GM18870 (cell line): ENCODE measurements around the gene SORT1.
"Not testable (repeated sequence)": the region's sequence is repeated elsewhere in the genome, so short reads cannot be mapped to it uniquely, and the experiment has no call there.

Experiments
- ATAC-seq: cut with Tn5 transposase; IDR thresholded peaks from one replicate; pipeline ENCODE4 v1.9.1; 2021; ENCODE audit warnings: moderate library complexity; ENCODE audit not compliant: unreplicated experiment

The SORT1 gene

DNA sequence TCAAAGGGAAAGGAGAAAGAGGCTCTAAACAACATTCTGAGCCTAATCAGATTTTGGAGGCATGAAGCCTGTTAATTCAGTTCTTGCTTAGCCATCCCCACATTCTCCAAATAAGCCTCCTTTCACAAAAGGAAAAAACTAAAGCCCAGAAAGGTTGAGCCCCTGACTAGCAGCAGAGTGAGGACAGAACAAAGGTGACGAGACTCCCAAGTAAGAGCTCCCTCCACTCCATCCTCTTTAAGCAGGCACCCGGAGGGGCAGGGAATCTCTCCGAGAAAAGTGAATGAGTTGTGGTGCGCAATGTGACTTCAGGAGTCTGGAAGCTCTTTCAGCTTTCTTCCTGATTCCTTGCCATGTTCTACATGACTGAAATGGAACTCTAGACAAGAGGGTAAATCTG is 47.5 kb downstream of the SORT1 start:
- ATAC-seq = no peak

DNA sequence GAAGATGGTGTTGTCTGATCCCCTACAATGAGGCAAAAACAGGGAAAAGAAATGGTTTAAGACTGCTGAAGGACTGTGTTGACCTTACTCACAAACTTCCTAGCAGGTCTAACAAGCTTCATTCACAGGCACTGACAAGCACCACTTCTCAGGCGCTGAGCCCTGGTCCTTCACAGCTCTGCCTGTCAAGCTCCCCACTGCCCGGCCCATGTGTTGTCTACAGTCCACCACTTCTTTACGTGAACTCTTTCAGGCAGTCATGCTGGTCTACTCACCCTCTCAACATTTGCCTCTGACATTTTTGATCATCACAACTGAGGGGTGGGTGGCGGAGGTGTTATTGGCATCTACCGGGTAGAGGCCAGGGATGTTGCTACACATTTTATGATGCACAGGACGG is 50.2 kb downstream of the SORT1 start:
- ATAC-seq = no peak

DNA sequence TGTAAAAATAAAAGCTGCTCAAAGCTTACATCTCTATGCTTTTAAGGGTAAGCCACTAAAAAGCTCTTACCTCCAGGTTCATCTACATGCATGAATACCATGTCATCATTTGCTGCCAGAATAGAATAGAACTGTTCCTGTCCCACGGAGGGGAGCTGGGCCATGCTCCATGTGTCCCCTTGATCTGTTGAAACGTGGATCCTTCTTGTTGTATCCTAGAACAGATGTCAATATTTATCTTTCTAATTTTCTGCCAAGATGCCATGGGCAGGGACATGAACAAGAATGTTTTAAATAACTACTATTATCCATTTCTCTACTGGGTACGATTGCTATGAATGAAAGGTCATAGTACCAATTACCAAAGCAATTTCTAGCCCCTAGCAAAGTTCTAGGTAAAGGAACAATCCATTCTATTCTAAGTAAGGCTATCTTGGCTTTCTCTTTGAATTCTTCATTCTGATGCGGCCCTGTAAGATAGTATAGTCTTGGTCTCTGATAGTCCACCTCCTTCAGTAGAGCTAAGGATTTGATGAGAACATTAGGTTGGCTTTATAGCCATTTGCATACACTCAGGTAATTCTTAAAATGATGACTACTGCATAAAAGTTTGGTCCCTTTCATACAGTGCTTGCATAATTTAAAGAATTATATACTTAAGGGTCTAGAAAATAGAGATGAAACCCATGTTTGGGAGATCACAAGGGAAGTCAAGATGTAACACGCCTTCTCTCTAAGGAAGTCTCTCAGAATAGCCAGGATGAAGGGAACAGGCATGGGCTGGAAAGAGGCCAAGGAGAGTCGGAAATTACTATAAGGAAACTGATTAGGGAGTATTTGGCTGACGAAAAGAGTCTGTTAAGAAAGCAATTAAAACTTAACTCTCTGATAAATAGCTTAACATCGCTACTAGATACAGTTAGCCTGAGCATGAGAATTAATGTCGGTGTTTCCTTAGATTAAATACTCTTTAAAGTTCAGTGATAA is 55.5 kb downstream of the SORT1 start:
- ATAC-seq = no peak

DNA sequence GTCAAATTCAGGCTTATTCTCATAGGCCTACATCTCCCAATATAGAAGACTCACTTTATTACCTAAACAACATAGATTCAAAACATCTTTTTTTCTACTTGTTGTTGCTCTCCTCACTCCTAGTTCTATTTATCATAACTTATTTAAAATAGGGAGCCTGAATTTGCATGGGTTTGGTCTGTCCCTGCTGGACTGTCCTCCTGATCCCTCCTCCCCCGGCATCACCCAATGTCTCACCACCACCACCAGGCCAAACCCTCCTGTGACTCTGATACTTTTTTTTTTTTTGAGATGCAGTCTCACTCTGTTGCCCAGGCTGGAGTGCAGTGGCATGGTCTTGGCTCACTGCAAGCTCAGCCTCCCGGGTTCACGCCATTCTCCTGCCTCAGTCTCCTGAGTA is 59.1 kb downstream of the SORT1 start:
- no peak for ATAC-seq

DNA sequence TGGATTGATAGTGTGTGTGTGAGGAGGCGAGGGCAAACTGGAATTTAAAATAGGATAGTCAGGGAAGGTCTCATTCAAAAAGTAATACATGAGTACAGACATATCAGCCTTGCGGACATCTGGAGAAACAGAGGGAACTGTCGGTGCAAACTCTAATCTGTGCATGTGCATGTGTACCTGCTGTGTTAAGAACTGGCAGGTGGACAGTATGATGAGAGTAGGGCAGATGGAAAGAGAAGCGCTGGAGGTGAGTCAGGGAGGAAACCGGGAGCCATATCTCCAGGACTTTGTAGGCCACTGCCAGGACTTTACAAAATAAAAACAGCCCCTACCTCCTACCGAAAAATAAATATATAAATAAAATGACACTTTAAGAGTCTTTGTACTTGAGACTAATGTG is 59.6 kb downstream of the SORT1 start:
- no peak for ATAC-seq

DNA sequence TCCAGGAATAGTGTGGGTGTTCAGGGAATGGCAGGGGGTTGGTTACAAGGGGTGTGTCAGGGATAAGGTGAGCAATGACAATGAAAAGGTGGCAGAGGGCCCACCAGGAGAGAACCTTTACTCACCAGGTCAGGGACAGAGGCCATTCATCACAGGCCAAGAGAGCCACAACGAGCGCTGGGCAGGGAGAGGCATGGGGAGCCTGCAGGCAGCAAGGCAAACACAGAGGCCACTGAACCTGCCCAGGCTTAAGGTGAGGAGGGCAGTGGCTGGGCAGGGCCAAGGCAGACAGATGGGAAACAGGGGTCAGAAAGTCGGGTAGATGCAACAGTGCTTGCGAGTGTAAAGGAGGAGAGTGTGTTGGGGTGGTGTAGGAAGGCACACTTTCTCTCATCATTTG is 62.6 kb downstream of the SORT1 start:
- ATAC-seq = no peak

DNA sequence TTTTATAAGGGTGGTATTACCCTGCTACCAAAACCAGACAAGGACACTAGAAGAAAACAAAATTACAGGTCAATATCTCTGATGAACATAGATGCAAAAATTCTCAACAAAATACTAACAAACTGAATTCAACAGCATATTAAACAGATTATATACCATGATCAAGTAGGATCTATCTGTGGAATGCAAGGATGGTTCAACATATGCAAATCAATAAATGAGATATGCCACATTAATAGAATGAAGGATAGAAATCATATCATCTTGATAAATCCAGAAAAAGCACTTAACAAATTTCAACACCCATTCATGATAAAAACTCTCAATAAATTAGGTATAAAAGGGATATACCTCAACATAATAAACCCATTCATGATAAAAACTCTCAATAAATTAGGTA is 66.6 kb downstream of the SORT1 start:
- no peak for ATAC-seq

DNA sequence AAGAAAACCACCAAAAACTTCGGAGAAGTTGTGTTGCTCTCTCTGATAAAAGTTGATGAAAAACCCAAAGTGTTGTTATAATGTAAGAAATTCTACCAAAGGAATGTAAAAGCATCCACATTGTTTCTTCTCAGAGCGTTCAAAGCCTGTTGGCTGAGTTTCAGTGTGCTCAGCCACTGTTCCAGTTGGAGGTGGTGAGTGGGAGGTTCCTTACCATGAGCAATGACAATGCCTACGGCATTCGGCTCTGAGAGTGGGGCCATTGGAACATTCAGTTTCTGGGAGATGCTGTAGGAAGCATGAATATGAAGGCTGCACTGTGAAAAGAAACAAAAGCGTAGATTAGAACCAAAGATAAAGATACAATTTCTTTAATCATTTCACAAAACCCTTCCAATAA is 70.4 kb downstream of the SORT1 start:
- no peak for ATAC-seq

DNA sequence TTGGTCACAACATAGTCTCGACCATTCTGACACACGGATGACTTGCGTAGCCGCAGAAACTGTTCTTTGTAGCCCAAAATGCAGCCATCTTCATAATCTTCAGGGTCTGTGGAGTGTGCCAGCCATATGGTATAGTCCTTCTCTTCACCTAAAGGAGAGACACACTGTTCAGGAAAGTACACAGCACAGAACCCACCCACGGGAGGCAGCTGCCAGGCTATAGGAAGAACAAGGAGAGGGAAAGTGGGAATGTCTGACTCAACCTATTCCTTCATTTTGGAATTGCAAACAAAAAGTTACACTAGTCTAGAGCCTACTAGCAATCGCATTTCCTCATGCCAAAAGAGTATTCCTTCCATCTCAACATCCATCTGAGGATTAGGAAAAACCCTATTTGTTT is 74.7 kb downstream of the SORT1 start:
- no peak for ATAC-seq

DNA sequence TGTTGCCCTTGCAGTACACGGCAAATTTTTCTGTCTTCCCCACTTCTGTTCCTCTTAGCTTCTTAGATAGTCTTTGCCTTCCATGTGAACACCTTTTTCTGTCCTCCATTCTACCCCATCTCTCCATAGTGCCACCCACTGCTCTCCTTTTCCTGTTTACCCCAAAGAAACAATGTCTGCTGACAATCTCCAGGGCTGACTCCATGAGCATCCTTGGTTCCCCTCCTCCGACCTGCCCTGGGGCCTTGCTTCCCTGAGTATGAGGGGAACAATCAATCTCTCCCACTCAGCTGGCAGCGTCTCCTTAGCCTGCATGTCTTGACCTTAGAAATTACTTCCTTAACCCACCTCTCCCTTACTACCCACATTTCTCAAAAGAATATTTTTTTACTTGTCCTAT is 78.6 kb downstream of the SORT1 start:
- no peak for ATAC-seq

DNA sequence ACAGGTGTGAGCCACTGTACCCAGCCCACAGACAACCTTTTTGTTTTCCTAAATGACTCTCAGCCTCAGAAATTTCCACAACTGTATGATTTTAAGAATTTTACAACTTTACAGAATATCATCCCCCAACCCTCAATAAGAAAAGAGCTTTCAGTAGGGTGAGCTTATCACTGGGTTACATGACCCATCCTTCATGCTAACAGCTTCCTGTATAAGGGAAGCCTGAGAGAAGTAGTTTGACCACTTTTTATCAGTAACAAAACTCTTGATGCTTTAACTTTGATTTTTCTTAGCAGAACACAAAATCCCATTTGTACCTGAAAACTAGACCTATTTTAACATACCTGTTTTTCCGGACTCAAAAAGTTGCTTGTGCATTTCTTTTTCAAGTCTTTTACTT is 81.2 kb downstream of the SORT1 start:
- no peak for ATAC-seq

DNA sequence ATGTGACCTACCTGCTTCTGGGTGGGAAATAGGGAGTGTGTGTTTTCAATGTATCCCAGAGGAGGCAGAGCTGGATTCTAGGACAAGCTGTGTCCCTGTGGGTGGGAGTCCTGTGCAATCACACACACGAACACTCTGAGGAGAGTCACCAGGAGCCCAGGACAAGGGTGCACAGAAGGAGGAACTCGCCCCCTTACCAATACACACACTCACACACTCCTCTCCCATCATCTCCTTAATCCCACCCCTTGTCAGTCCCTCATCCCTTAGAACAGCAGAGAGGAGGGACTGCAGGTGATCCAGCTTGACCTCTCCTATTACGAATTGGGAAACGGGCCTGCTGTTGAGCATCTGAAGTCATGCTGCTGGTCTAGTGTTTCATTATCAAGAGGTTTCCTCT is 82.4 kb downstream of the SORT1 start:
- ATAC-seq = no peak

DNA sequence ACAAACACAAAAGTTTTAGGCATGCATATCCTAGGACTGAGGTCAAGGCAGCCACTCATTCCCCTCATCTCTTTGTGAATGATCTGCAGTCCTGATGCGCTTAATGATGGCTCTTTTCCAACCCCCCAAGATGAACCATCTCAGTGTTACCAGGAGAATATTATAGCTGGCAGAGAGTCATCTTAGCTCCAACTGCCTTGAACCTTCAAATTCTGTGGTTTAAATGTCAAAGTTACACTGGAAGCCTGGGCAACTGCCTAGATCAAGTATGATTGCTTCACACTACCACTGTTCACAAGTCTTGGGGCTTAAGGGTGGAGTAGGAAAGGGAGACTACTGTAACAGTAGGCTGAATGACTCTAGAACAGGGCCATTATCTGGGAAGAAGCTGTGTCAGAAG is 82.9 kb downstream of the SORT1 start:
- no peak for ATAC-seq

DNA sequence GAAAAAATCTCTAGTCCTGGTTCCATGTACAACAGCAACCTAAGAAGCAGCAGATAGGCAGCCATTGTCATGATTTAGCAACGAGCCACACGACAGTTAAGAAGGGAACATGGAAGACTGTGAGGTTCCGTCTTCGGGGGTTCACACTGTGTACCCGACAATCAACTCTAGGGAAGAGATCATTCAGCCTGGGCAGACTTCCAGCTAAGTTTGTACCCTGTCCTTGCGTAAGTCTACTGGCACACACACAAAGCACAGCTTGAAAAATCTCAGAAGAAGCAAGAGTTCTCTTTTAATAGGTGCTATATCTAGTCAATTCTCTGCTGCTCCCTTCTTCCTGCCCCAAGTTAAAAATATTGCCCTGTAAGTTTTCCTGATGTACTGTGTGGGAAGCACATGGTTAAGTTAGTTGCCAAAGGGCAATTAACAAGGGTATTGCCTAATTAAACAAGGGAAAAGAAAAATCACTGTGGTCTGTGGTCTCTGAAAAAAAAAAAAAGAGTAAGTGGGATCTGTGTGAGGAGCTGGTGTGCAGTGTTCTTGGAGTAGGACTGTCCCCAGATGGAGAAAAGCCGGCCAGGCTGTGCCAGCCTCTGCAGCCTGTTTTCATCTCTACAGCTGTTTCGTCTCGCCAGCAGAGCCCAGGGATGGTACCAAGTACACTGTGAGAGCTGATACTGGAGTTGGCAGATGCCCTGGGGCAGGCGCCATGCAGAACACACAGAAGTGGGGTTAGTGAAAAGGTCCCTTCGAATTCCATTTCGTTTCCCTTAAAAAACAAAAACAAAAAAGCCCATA is 84.5 kb downstream of the SORT1 start:
- ATAC-seq = no peak

DNA sequence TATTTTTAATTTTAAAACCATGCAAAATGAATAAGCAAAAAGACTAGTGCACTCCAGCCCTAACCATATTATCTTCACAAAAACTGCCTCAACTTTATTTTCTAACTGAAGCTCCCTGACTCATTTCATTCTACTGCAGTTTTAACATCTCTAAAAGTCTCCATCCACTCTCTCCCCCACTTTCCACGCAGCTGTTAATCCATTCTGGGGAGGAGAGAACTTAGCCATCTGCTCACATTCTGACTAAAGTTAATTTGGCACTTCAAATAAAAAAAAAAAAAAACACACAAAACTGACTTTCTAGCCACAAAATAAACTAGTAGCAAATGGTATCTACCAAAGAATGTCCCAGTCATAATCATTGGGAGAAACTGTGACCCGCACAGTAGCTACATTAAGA is 85.5 kb downstream of the SORT1 start:
- ATAC-seq = no peak

DNA sequence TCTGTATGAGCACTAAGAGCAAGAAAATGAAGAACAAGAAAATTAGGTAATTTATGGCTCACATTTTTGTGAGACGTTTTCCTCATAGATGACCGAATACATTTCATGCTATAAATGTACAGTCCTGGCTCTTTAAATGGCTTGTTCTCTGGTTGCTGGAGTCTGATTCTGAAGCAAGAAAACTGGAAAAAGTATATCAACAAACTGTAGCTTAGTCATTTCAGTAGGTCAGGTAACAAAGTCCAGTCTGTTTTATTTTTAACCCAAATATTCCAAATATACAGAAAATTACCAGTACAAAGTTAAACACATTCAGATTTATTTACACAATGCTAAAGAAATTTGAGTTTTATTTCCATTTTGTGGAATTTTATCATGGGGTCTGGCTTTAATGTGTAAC is 88.4 kb downstream of the SORT1 start:
- no peak for ATAC-seq

DNA sequence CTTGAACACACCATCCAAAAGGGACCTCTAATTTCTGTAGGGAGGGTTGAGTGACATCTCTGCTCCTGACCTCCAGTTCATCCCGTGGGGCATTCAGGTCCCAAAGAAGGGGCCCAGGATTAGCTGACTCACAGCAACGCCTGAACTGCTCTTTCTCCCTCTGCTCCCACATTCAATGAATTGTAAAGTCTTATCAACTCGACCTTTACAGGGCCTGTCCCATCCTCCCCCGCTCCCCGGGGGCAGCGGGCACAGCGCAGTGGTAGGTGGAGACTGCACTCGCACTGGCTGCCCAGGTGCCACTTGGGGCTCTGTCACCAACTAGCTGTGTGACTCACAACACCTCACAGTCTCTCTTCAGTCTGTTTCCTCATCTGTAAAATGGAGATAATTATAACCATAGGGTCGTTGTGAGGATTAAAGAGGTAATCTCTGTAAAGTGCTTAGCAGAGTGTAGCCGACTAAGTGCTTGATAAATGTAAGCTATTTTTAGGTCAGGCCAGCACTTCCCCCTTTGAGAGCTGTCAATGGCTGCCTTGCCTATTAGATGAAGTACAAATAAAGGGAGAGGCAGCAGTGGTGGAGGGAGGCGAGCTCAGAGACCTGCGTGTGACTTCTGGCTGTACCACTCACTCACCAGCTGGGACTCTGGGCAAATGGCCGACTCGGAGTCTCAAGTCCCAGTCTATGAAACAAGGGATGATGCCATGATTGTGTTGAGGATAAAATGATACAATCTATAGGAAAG is 90.3 kb downstream of the SORT1 start:
- ATAC-seq = no peak

DNA sequence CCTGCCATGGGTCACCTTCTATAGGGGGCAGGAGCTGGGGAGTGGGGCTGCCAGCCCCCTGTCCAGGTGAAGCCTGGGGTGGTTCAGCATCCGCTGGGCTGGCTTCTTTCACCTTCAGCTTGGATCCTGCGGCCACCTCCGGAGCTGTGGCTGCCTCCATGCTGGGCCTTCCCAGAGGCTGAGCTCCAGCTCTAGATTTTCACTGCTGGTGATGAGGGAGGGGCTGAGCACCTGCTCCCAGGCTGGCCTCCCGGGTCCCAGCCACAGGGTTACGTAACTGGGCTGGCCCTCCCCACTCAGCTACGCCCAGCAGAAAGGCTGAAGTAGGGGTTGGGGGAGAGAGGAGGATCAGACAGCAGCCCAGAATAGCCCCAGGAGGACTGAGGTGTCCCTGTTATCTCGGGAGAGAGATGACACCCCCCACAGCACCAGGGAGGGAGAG is 90.9 kb downstream of the SORT1 start, which contains the start of gene MYBPHL:
Gene MYBPHL (minus strand): TSS at position 180 of the 442 bp plus-strand sequence. CDS start 20 bp downstream, at position 160.
- no peak for ATAC-seq

DNA sequence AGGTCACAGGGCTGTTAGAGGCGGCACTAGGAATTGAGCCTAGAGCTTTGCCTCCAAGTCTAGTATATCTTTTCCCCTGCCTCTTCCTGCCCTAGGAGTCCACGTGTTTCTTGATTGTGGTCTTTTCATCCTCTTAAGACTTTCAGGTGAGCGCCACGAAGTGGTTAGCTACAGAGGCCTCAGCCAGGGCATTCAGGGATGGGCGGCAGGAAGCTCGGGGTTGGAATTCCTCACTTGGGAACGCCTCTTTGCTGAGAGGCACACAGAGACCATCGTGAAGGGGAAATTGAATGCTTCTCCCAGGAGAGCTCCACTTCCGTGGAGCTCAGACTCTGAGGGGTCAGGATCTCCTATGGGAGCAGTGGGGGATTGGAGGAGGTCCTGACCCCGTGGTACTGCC is 91.7 kb downstream of the SORT1 start:
- not testable (repeated sequence) for ATAC-seq

DNA sequence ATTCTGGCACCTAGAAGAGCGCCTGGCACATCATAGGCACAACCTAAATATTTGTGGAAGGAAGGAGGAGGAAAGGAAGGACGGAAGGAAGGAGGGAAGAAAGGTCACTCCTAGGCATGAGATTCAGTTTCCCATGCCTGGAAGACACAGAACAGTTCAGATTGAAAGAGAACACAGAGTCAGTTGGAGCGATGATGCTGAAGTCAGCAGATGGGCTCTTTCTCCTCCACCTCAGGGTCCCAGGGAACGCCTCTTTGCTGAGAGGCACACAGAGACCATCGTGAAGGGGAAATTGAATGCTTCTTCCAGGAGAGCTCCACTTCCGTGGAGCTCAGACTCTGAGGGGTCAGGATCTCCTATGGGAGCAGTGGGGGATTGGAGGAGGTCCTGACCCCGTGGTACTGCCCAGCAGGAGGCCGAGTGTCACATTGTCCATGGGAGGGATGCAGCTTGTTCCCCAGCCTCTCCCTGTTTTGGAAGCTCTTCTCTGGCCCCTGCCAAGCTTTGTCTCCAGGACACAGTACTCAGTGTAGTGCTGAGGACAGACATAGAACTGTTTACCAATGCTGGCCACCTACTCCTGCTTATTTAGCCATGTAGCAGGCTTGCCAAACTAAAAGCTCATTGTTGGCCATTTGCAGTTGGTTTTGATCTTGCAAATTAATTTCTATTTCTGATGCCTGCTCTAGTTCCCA is 93.3 kb downstream of the SORT1 start:
- no peak for ATAC-seq

DNA sequence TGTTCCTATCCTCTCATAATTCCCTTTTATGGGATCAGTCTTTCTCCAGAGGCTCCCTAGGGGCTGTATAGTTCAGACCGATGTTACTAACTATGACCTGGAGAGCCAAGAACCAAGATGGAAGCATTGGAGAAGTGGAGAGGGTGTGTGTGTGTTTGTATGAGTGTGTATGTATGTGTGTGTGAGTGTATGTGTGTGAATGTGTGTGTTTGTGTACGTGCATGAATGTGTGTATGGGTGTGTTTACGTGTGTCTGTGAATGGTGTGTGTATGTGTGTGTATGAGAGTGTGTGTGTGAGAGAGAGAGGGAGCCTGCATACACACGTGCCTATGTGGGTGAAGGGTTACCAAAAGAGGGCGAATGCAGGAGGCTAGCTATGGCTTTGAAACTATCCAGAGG is 95.8 kb downstream of the SORT1 start:
- no peak for ATAC-seq
